Esophagus squamous epithelium (tissue), 5 donors: ENCODE data around the gene VEGFB. TPM values are rescaled to one million over a fixed set of nuclear protein-coding genes. Genes with fewer than 3 reads are reported as not detected.

Source experiments
- DNase-seq: peaks from one replicate; lab custom pipeline; 2025; lab: John Stamatoyannopoulos, UW
- H3K27ac ChIP-seq, 4 donors: fragments of 200-600 bp; sonication (generic); one replicate each; pipeline ENCODE4 v1.5.1; 2016 to 2019; ENCODE audit warnings: mild to moderate bottlenecking in 1 of 4
- H3K27me3 ChIP-seq, 4 donors: fragments of 200-600 bp; sonication (generic); 1 replicate in 3 of 4; 2 replicates in 1 of 4; pipeline versions ENCODE4 v1.5.1 to v1.6.0; 2017 to 2021; ENCODE audit warnings: antibody characterized with exemption in 1 of 4
- H3K36me3 ChIP-seq, 3 donors: fragments of 200-600 bp; sonication (generic); one replicate each; pipeline ENCODE4 v1.5.1; 2016 to 2019
- H3K4me1 ChIP-seq, 3 donors: fragments of 200-600 bp; sonication (generic); one replicate each; pipeline ENCODE4 v1.5.1; 2017 to 2019
- H3K4me3 ChIP-seq, 4 donors: fragments of 200-600 bp; sonication (generic); 1 replicate in 3 of 4; 2 replicates in 1 of 4; pipeline ENCODE4 v1.5.1; 2016 to 2019; ENCODE audit warnings: mild to moderate bottlenecking in 2 of 4, moderate library complexity in 1 of 4
- H3K9me3 ChIP-seq, 3 donors: fragments of 200-600 bp; sonication (generic); one replicate each; pipeline ENCODE4 v1.5.1; 2016 to 2019
- CTCF ChIP-seq, 6 experiments: fragments of 450-650 bp in 4 of 6; fragments of 200-600 bp in 2 of 6; sonication (generic) in 2 of 6; IDR thresholded peaks; one replicate each; pipeline ENCODE4 v1.5.1; 2016 to 2019; ENCODE audit warnings: antibody characterized with exemption in 6 of 6, mild to moderate bottlenecking in 4 of 6, moderate library complexity in 4 of 6
- POLR2A ChIP-seq, 4 donors: fragments of 450-650 bp; IDR thresholded peaks; one replicate each; pipeline ENCODE4 v1.6.1; 2017; ENCODE audit warnings: antibody characterized with exemption in 4 of 4, mild to moderate bottlenecking in 4 of 4, moderate library complexity in 3 of 4
- WGBS, 2 donors: methylation state at CpG; one replicate each; pipeline ENCODE4 v1.1.5; 2018; 5-methylcytosine and 5-hydroxymethylcytosine counted together
- intact Hi-C: fragments of 100-400 bp; cut with DNase I; formaldehyde crosslinking; loops from one replicate; pipeline ENCODE4 v1.15.0; 2022
- total RNA-seq, 4 donors: library from RNA; depleted of rRNA; stranded (reverse); fragments of >200 nt; gene quantifications; one replicate each; pipeline ENCODE4 v1.1.0, GENCODE V29; 2016
- donor health status: DM: yes; HTN: yes; CAD: no.

VEGFB gene
- total RNA-seq, 4 donors from 2014 or later, result 18.0 to 50.5 (median 30.9) TPM

GRCh38 chr11:64207256-64208085 is 26.9 kb upstream of the VEGFB start:
- no peak for DNase-seq
- H3K4me1 ChIP-seq, result peaks cover 4 to 52% (median 8%) of the 10 kb centered on the region in 3 donors
- H3K36me3 ChIP-seq, result peaks cover 13 to 68% (median 18%) of the 10 kb centered on the region in 3 donors
- H3K27ac ChIP-seq, result peak overlapping the region; percentile 76 to 89 (median 82)
- H3K4me3 ChIP-seq, result peak overlapping the region; percentile 29 to 64 (median 42)
- WGBS, 2 donors, result 52 to 77% methylated on average over 12 to 15 of the region's 30 CpGs
- intact Hi-C loops, result no loop called here
- H3K9me3 ChIP-seq, result no peaks in the 10 kb centered on the region
- peak in 2 of 4 donors; percentile 20 to 25 for TF ChIP-seq POLR2A (IDR thresholded peaks at IDR 0.05)
- no peak for TF ChIP-seq CTCF (IDR thresholded peaks at IDR 0.05)
- H3K27me3 ChIP-seq, result no peaks in the 10 kb centered on the region

- Histone ChIP-seq H3K4me1 (peaks cover 4 to 52% (median 8%) of the 10 kb centered on the region in 3 donors), H3K4me3 (peak overlapping the region in 3 of 4 donors; percentile 39 to 64 (median 46)), H3K27ac (peak overlapping the region; percentile 76 to 89 (median 82)), H3K36me3 (peaks cover 6 to 60% (median 10%) of the 10 kb centered on the region in 3 donors), H3K9me3 (no peaks in the 10 kb centered on the region), H3K27me3 (no peaks in the 10 kb centered on the region)
- intact Hi-C loops, result no loop called here
- 77 to 80% methylated on average over 6 to 9 of the region's 23 CpGs for WGBS, 2 donors
- DNase-seq, result no peak
- TF ChIP-seq CTCF (IDR thresholded peaks at IDR 0.05), result no peak
These were observed 26.1 kb upstream of the VEGFB start for GRCh38 chr11:64208086-64208795.

GRCh38 chr11:64208796-64209562 is 25.4 kb upstream of the VEGFB start:
- Histone ChIP-seq H3K27me3 (no peaks in the 10 kb centered on the region), H3K9me3 (no peaks in the 10 kb centered on the region), H3K27ac (peak overlapping the region; percentile 76 to 89 (median 82)), H3K4me3 (no peak overlapping the region), H3K36me3 (peaks cover 0 to 53% (median 3%) of the 10 kb centered on the region in 3 donors), H3K4me1 (peaks cover 4 to 50% (median 8%) of the 10 kb centered on the region in 3 donors)
- no peak for TF ChIP-seq CTCF (IDR thresholded peaks at IDR 0.05)
- TF ChIP-seq POLR2A (IDR thresholded peaks at IDR 0.05), result no peak
- 78 to 82% methylated on average over 15 to 18 of the region's 18 CpGs for WGBS, 2 donors
- intact Hi-C loops, result no loop called here
- DNase-seq, result no peak

GRCh38 chr11:64209563-64209843 is 24.9 kb upstream of the VEGFB start:
- DNase-seq, result no peak
- Histone ChIP-seq H3K27me3 (no peaks in the 10 kb centered on the region), H3K36me3 (peaks cover 0 to 47% (median 0%) of the 10 kb centered on the region in 3 donors), H3K4me3 (no peak overlapping the region), H3K4me1 (peaks cover 3 to 44% (median 4%) of the 10 kb centered on the region in 3 donors), H3K9me3 (no peaks in the 10 kb centered on the region), H3K27ac (no peak overlapping the region)
- intact Hi-C loops, result no loop called here
- TF ChIP-seq POLR2A (IDR thresholded peaks at IDR 0.05) (no peak), CTCF (IDR thresholded peaks at IDR 0.05) (no peak)
- WGBS, 2 donors, result 86 to 87% methylated on average over 8 of the region's 8 CpGs
